ENCODE measurements around the gene MED14. TPM values are rescaled to one million over a fixed set of nuclear protein-coding genes. Genes with fewer than 3 reads are reported as not detected.

The MED14 gene
- total and polyA plus RNA-seq, 2 of the 8 experiments (the other 6 are each of a cell fraction or from before 2014, with no cell fraction given), result 79.7 to 117 TPM

DNA sequence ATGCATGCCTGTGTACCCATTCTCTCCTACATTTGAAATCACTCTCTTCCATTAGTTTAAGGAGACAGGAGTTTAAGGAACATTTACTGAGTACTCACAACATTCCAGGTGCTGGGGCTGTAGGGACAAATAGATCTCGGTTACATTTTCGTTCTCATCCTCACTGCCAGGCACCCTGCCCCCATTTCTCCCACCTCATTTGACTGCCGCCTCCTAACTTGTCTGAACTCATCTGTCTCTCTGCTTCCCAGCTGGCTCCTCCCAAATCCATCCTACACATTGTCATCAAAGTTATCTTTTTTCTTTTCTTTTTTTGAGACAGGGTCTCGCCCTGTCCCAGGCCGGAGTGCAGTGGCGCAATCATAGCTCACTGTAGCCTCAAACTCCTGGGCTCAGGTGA, 131.9 kb downstream of the MED14 start:
- Histone ChIP-seq H3K23me2 (ENCODE audit: low read depth, low read length) (no peaks in the 10 kb centered on the region), H3K36me3 (ENCODE audit: control insufficient read depth in 2 of 4, insufficient read depth in 4 of 4, low read length in 3 of 4) (peaks cover 0 to 11% (median 6%) of the 10 kb centered on the region in 4 experiments; a peak in 4 of 8 replicates), H3K4me3 (ENCODE audit: extremely low read depth in 1 of 4, insufficient read depth in 2 of 4, low read depth in 3 of 4, low read length in 4 of 4) (no peak overlapping the region), H2BK120ac (replicated peaks; ENCODE audit: low read depth, low read length) (no peak overlapping the region), H2AFZ (ENCODE audit: low read length) (no peak overlapping the region), H3K79me2 (ENCODE audit: control insufficient read depth in 1 of 2, insufficient read depth in 2 of 2, low read length in 2 of 2) (no peaks in the 10 kb centered on the region), H3K4me1 (replicated peaks in 1 of 4; ENCODE audit: control insufficient read depth in 3 of 4, insufficient read depth in 4 of 4, low read length in 3 of 4) (no peaks in the 10 kb centered on the region), H3K56ac (replicated peaks; ENCODE audit: insufficient read length, low read depth, low read length) (no peak overlapping the region), H4K5ac (ENCODE audit: insufficient read length, low read depth, low read length) (no peak overlapping the region), H4K8ac (ENCODE audit: extremely low read depth, insufficient read depth, low read length) (no peak overlapping the region), H3K4ac (replicated peaks; ENCODE audit: insufficient read length, low read depth, low read length) (no peak overlapping the region), H3K9me3 (ENCODE audit: insufficient read depth in 2 of 2, low read depth in 1 of 2, low read length in 1 of 2) (no peaks in the 10 kb centered on the region), H3K27ac (ENCODE audit: low read depth, low read length) (no peak overlapping the region), H3K79me1 (ENCODE audit: low read depth, low read length) (no peaks in the 10 kb centered on the region), H4K91ac (replicated peaks; ENCODE audit: insufficient read length, low read length) (no peak overlapping the region), H3K14ac (ENCODE audit: insufficient read length) (no peak overlapping the region), H3K9ac (replicated peaks in 1 of 4; ENCODE audit: extremely low read depth in 1 of 4, low read depth in 3 of 4, low read length in 3 of 4) (no peak overlapping the region), H2BK12ac (ENCODE audit: low read depth, low read length) (no peak overlapping the region), H4K20me1 (replicated peaks in 1 of 2; ENCODE audit: control insufficient read depth in 1 of 2, insufficient read depth in 2 of 2, low read length in 2 of 2) (no peaks in the 10 kb centered on the region), H3K23ac (ENCODE audit: insufficient read length) (no peak overlapping the region), H2AK5ac (ENCODE audit: low read depth, low read length) (no peak overlapping the region), H2BK20ac (ENCODE audit: low read length) (no peak overlapping the region), H2BK15ac (ENCODE audit: low read length) (no peak overlapping the region), H2BK5ac (ENCODE audit: low read depth, low read length) (no peak overlapping the region), H3K27me3 (replicated peaks in 1 of 4; ENCODE audit: control insufficient read depth in 3 of 4, extremely low read depth in 1 of 4, insufficient read depth in 3 of 4, low read length in 3 of 4) (no peaks in the 10 kb centered on the region), H3K4me2 (ENCODE audit: insufficient read depth in 1 of 2, low read depth in 2 of 2, low read length in 2 of 2) (no peak overlapping the region), H3K18ac (ENCODE audit: extremely low read depth, low read length) (no peak overlapping the region)
- FAIRE-seq (no peak), DNase-seq (ENCODE audit: low read depth in 1 of 2, low spot score in 2 of 2) (no peak)
- 89% methylated on average over 4 of the region's 6 CpGs; no CpG with 5 or more reads in 1 of the 2 experiments for WGBS, 2 experiments (ENCODE audit: extremely low coverage in 1 of 2, insufficient coverage in 1 of 2, insufficient read length in 1 of 2, insufficient replicate concordance in 2 of 2, low coverage in 1 of 2, low lambda C conversion rate in 2 of 2, missing lambda C conversion rate in 1 of 2)
- ChIA-PET CTCF (ENCODE audit: partially characterized antibody) (interaction anchor here (0.6 kb wide), 1 partner anchor 17 kb away, joined by 3 read pairs; no protein-coding TSS in a partner anchor), POLR2A (ENCODE audit: partially characterized antibody) (no interaction called here)
- TF ChIP-seq PHF8 (conservative IDR thresholded peaks at IDR 0.05; ENCODE audit: low read depth, low read length), result no peak
- no peak for TF ChIP-seq CHD2 (IDR thresholded peaks at IDR 0.05; ENCODE audit: low read length)
- no peak for TF ChIP-seq CHD1 (IDR thresholded peaks at IDR 0.05; ENCODE audit: low read depth, low read length)
- no peak for TF ChIP-seq RBBP5 (IDR thresholded peaks at IDR 0.05; ENCODE audit: borderline replicate concordance, low read depth, low read length)
- TF ChIP-seq, protein P1, sequence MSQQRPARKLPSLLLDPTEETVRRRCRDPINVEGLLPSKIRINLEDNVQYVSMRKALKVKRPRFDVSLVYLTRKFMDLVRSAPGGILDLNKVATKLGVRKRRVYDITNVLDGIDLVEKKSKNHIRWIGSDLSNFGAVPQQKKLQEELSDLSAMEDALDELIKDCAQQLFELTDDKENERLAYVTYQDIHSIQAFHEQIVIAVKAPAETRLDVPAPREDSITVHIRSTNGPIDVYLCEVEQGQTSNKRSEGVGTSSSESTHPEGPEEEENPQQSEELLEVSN (IDR thresholded peaks at IDR 0.05), result no peak
- TF ChIP-seq SP2 (IDR thresholded peaks at IDR 0.05; ENCODE audit: low read length), result no peak
- no peak for TF ChIP-seq SIX5 (IDR thresholded peaks at IDR 0.05; ENCODE audit: low read depth, low read length)
- TF ChIP-seq POU5F1 (IDR thresholded peaks at IDR 0.05; ENCODE audit: low read depth, low read length), result no peak
- TF ChIP-seq SP4 (IDR thresholded peaks at IDR 0.05; ENCODE audit: low read length), result no peak
- no peak for TF ChIP-seq BRCA1 (IDR thresholded peaks at IDR 0.05; ENCODE audit: low read depth, low read length)
- no peak for TF ChIP-seq CBX5 (IDR thresholded peaks at IDR 0.05; ENCODE audit: low read depth, low read length)
- TF ChIP-seq, protein P2, sequence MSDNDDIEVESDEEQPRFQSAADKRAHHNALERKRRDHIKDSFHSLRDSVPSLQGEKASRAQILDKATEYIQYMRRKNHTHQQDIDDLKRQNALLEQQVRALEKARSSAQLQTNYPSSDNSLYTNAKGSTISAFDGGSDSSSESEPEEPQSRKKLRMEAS (IDR thresholded peaks at IDR 0.05), result no peak
